Tibial artery (tissue), 4 donors: ENCODE measurements around the gene PXK.
A peak's percentile ranks its signal among the peaks of the same experiment; 100 is the strongest.

ENCODE experiments used
- DNase-seq, 2 donors: peaks; one replicate each; pipeline ENCODE4 v3.0.0-alpha.2; 2019
- H3K27ac ChIP-seq, 2 donors: fragments of 200-600 bp; sonication (generic) in 1 of 2; 1 replicate in 1 of 2; 2 replicates in 1 of 2; pipeline ENCODE4 v1.5.1; 2018 to 2019; ENCODE audit warnings: mild to moderate bottlenecking in 1 of 2
- H3K27me3 ChIP-seq, 2 donors: fragments of 200-600 bp; sonication (generic) in 1 of 2; one replicate each; pipeline versions ENCODE4 v1.5.1 to v1.6.0; 2016 to 2019
- H3K36me3 ChIP-seq, 3 donors: fragments of 200-600 bp; sonication (generic) in 2 of 3; one replicate each; pipeline ENCODE4 v1.5.1; 2016 to 2019; ENCODE audit warnings: mild to moderate bottlenecking in 2 of 3
- H3K4me1 ChIP-seq, 4 donors: fragments of 200-600 bp; sonication (generic) in 2 of 4; 1 replicate in 3 of 4; 2 replicates in 1 of 4; pipeline ENCODE4 v1.5.1; 2016 to 2019
- H3K4me3 ChIP-seq, 2 donors: fragments of 200-600 bp; sonication (generic) in 1 of 2; 1 replicate in 1 of 2; 2 replicates in 1 of 2; pipeline ENCODE4 v1.5.1; 2018 to 2019; ENCODE audit warnings: mild to moderate bottlenecking in 2 of 2
- H3K9me3 ChIP-seq, 3 donors: fragments of 200-600 bp; sonication (generic) in 1 of 3; one replicate each; pipeline ENCODE4 v1.5.1; 2016 to 2019
- CTCF ChIP-seq, 2 experiments: fragments of 200-600 bp in 1 of 2; fragments of 450-650 bp in 1 of 2; IDR thresholded peaks; one replicate each; pipeline ENCODE4 v1.5.1; 2017 to 2019; ENCODE audit warnings: antibody characterized with exemption in 2 of 2, mild to moderate bottlenecking in 1 of 2, moderate library complexity in 1 of 2
- intact Hi-C: fragments of 100-400 bp; cut with DNase I; formaldehyde crosslinking; loops from one replicate; pipeline ENCODE4 v1.15.0; 2023; ENCODE audit warnings: low total_unique reads

Gene PXK

GRCh38 chr3:58308728-58309127 lies 24.0 kb upstream of the PXK start:
- Histone ChIP-seq H3K27ac (no peak overlapping the region), H3K27me3 (no peaks in the 10 kb centered on the region), H3K9me3 (no peaks in the 10 kb centered on the region), H3K36me3 (peaks cover 27 to 42% (median 29%) of the 10 kb centered on the region in 3 donors), H3K4me1 (peaks cover 5 to 30% (median 23%) of the 10 kb centered on the region in 4 donors), H3K4me3 (peak overlapping the region in 1 of 2 donors; percentile 94)
- no peak for TF ChIP-seq CTCF (IDR thresholded peaks at IDR 0.05)
- no peak for DNase-seq
- intact Hi-C loops, result loop anchor here (5.0 kb wide), 1 partner anchor 71 kb away; the partner anchor contains the start of gene ABHD6

- peaks cover 24 to 70% (median 51%) of the 10 kb centered on the region in 3 donors for H3K36me3 ChIP-seq
- H3K27me3 ChIP-seq, result no peaks in the 10 kb centered on the region
- intact Hi-C loops, result no loop called here
- H3K4me3 ChIP-seq, result no peak overlapping the region
- H3K27ac ChIP-seq, result no peak overlapping the region
- no peak for TF ChIP-seq CTCF (IDR thresholded peaks at IDR 0.05)
- no peak for DNase-seq
- H3K9me3 ChIP-seq, result no peaks in the 10 kb centered on the region
- no peaks in the 10 kb centered on the region for H3K4me1 ChIP-seq
Measured at GRCh38 chr3:58317811-58318210, 14.9 kb upstream of the PXK start.

- Histone ChIP-seq H3K36me3 (peaks cover 18 to 30% (median 20%) of the 10 kb centered on the region in 3 donors), H3K4me3 (no peak overlapping the region), H3K27me3 (no peaks in the 10 kb centered on the region), H3K27ac (no peak overlapping the region), H3K9me3 (no peaks in the 10 kb centered on the region), H3K4me1 (peaks cover 0 to 7% (median 0%) of the 10 kb centered on the region in 4 donors)
- intact Hi-C loops, result loop anchor here (5.0 kb wide), 1 partner anchor 91 kb away; no protein-coding TSS in a partner anchor
- no peak for DNase-seq
- TF ChIP-seq CTCF (IDR thresholded peaks at IDR 0.05), result no peak
Measured at GRCh38 chr3:58321791-58322190, 10.9 kb upstream of the PXK start.

- H3K36me3 ChIP-seq, result peaks cover 8 to 20% (median 15%) of the 10 kb centered on the region in 3 donors
- H3K4me1 ChIP-seq, result peaks cover 0 to 7% (median 0%) of the 10 kb centered on the region in 4 donors
- no peak overlapping the region for H3K4me3 ChIP-seq
- no peak overlapping the region for H3K27ac ChIP-seq
- intact Hi-C loops, result loop anchor here (5.0 kb wide), 1 partner anchor 90 kb away; no protein-coding TSS in a partner anchor
- no peak for DNase-seq
- H3K27me3 ChIP-seq, result no peaks in the 10 kb centered on the region
- no peaks in the 10 kb centered on the region for H3K9me3 ChIP-seq
- TF ChIP-seq CTCF (IDR thresholded peaks at IDR 0.05), result no peak
Measured at GRCh38 chr3:58322793-58323192, 9.9 kb upstream of the PXK start.

- Histone ChIP-seq H3K27me3 (no peaks in the 10 kb centered on the region), H3K27ac (no peak overlapping the region), H3K4me3 (no peak overlapping the region), H3K9me3 (no peaks in the 10 kb centered on the region), H3K36me3 (peaks cover 0 to 11% (median 6%) of the 10 kb centered on the region in 3 donors), H3K4me1 (peaks cover 0 to 7% (median 0%) of the 10 kb centered on the region in 4 donors)
- intact Hi-C loops, result loop anchor here (5.0 kb wide), 1 partner anchor 89 kb away; no protein-coding TSS in a partner anchor
- no peak for TF ChIP-seq CTCF (IDR thresholded peaks at IDR 0.05)
- no peak for DNase-seq
Measured at GRCh38 chr3:58323529-58324390, 8.9 kb upstream of the PXK start.
